NCI-H1092 (cell line): Measurements from ENCODE around the gene CA4.
"Not testable (repeated sequence)": the region's sequence is repeated elsewhere in the genome, so short reads cannot be mapped to it uniquely, and the experiment has no call there.

Experiments
- DNase-seq: peaks from one replicate; lab custom pipeline; 2025; lab: John Stamatoyannopoulos, UW

CA4 gene

DNA sequence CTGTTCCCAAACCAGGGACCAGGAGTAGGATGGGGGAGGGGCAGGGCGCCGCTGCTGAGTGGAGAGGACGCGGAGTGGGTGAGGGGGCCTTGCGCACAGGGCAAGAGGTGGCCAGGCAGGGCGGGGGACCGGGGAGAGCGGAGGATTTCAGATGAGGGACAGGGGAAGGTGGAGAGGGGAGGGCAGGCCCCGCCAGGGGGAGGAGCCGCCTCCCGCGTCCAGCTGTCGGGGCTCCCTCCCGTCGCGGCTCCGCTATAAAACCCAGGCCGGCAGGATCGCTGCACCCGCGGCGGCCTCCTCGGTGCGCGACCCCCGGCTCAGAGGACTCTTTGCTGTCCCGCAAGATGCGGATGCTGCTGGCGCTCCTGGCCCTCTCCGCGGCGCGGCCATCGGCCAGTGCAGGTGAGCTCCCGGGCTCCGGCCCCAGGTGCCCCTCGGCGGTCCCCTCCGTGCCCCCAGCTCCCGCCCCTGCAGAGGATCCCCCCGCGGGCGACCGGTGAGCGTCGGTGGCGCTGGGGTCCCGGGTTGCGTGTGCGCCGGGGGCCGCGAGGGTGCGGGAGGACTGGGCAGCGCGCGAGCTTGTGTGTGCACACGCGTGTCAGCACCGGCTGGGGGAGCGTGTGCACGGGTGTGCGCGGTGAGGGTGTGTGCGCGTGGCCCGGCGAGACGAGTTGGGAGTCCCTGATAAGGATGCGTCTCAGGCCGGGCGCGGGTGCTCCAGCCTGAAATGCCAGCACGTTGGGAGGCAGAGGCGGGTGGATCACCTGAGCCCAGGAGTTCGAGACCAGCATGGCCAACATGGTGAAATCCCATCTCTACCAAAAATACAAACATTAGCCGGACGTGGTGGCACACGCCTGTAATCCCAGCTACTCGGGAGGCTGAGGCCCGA is at the start of gene CA4:
Gene CA4 (plus strand): TSS at position 283 of the 892 bp plus-strand sequence. CDS start 62 bp downstream, at position 345.
- DNase-seq: no peak

DNA sequence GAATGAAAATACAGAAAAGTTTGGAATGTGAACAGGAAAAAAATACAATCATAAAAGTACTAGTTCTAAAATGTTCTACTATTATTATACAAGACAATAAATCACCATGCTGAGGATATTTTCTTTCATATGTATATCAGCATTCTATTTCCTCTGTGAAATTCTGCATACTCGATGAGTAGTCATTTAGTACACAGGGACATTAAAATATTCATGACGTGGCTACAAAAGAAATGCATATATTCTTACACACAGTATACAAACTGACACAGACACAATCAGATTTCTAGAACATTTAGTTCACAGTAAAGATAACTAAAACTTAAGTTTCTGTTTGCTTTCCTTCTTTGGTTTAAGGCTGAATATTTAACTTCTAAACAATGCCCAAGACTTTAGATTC is 49.2 kb upstream of the CA4 start:
- not testable (repeated sequence) for DNase-seq

DNA sequence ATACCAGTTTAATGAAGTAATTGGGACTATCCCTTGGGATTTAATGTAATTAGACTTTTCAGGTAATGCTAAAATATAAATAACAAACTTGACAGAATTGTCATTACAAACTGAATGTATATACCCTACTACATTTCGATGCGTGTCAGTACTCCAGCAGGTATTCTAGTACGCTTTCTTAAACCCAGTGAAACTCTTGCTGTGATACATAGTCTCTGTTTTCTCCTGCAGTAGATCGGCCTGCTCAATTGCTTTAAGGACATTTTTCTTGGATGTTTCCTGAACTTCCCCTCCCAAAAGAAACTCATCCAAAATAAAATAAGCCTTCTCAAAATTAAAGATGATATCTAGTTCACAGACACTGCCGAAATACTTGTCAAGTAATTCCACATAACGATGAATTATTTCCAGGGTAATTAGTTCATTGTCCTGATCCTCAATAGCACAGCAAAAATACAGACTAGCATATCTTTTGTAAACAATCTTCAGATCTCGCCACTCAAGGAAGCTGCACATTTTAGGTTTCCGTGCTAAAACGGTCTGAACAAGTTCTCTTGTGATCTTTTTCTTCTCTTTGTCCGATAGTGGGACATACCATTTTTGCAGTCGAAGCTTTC is 47.6 kb upstream of the CA4 start:
- not testable (repeated sequence) for DNase-seq

DNA sequence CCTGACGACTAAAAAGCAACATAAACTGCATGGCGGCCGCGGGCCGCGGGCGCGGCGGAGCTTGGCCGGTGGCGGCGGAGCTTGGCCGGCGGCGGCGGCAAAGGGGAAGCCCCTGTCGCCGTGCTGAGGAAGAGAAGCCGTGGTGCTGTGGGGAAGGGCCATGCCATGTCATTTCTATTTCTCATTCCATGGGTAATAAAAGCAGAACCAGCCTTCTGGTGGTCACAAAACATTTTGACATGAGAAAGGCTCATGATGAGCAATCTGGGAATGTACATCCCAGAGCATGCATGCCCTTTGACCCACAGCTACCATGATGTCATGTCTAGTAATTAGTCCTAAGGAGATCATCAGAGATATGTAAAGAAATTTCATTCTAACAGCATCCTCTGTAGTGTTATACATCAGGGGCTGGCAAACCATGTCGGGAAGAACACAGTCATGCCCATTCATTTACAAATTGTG is 47.1 kb upstream of the CA4 start:
- no peak for DNase-seq

DNA sequence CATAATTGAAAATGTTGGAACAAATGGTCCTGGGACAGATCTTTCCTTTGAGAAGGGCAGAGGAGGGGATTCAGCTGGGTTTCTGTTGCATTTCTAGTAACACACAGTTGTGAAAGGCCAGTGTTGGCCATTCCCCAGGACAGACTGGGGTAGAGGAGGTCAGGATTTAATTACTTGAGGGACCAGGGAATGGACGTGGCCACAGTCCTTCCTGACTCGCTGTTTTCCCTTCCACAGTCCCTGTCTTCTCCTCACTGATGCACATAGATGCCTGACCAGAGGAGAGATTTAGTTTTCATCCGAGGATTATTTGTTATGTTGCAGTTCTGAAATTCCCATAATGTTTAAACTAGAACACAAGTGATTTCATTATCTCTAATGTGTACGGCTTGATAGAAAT is 45.8 kb upstream of the CA4 start:
- no peak for DNase-seq

DNA sequence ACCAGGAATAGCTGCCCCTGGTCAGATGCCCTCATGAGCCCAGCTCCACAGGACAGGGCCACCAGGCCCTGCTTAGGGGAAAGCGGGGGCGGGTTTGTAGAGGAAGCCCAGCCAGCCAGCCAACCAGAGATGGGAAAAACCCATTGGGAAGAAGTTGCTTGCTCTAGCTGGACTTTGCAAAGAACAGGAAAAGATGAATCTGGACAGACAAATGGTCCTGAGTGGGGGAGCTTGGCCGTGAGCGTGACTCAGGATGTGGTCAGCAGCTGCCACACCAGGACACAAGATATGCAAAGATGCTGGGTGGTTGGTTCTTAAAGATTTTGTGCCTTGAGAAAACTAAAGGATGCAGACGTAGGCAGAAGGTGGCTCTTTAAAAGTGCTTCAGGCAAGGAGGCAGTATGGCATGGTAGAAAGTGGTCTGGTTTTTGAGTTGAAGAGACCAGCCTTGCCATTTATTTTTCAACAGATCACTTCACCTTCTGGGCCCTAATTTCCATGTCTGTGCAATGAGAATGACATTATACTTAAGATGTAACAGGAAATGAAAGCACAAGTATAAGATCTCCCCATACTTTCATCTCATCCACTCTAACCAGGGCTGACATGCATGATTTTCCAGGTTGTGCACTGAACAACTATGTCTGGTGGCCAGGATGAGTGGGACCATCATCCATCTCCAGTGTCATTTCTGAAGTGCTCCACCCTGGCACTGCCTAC is 43.3 kb upstream of the CA4 start:
- no peak for DNase-seq

DNA sequence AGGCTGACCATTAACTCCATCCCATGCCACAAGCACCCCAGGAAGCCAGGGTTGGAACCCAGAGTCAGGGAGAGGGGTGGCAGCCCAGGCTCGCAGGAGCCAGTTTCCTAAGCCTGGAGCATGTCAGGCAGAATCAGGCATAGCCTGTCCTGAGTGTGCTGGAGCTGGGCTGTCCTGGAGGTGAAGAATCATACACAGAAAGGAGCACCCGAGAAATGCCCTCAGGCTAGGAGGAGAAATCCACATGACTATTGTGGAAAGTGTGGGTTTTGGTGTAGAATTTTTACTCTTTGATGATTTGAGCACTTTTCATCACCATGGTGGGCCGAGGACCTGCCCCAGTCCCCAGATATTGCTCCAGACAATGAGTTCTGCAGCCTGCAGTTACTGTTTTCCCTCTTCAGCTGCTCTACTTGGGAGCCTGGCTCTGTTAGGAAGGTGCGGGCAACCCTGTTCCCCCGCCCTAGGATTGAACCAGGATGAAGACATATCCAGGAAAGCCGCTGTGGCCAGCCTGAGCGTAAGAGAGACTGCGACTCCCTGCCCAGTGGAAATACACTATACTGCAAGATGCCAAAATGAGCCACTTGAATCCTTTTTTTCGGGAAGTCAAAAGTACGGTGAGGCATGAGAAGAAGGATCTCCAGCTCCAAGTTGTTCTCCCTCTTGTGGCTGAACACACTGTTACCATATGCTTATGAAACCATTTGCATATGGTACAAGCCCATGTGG is 42.1 kb upstream of the CA4 start:
- DNase-seq: no peak

DNA sequence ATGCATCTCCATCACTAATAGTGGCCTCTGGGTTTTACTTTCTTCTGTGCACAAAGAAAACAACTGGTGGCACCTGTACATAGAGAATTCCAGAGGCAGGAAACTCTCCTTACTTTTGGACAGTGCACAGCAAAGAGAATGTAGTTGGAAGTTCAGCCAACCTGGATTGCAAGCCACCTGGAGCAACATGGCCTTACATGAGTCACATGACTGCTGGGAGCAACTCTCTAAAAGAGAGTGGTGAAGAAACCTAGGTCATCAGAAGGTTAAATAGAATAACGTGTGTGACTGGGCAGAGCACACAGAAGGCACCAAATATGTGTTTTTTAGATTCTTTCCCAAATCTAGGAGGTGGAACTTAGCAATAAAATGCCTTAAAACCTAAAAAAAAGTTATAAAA is 41.5 kb upstream of the CA4 start:
- not testable (repeated sequence) for DNase-seq

DNA sequence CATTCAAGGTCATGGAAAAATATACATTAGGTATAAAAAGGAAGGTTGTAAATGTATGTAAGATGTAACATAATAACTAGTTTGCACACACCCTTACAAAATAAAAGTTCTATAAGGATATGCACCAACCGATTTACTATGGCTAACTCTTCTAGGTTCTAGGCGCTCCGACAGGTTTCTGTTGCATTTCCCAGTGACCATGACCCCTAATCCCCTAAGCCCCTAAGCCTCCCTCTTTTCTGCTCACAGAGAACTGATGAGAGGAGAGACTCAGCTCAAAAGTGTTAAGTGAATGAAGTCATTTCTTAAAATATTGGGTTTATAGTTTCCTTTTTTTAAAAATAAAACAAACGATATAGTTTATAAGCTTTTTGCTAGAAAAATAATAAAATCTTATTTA is 41.1 kb upstream of the CA4 start:
- no peak for DNase-seq

DNA sequence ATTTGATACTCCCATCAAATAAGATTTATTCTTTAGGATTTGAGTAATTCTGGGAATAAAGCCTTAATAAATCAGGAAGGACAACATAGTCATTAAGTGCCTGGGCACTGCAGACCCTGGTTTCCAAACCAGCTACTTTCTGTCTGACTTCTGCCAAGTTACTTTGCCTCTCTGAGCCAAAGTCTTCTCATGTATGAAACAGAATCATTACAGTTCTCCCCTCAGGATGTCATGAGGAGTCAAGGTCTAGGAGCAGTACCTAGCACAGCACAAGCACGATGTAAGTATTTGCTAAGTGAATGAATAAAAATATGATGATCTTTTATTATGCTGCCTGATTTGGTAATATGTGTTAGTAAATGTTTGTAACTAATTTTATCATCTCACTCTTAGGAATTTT is 40.6 kb upstream of the CA4 start:
- DNase-seq: no peak

DNA sequence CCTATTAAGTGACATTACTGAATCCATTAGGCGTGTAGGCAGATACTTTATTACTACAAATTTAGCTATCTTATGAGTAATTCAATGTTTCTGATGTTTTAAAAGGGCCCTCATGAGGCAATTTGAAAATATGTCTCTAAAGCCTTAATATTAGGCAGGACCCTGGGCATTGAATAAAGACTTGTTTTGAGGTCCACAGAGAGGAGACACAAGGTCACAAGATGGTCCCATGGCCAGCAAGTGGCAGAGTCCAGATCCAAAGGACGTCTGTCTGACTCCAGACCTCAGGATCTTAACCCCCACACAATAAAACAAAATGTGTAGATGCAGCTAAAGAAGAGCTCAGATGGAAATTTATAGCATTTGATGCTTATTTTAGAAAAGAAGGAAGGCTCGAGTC is 39.2 kb upstream of the CA4 start:
- no peak for DNase-seq

DNA sequence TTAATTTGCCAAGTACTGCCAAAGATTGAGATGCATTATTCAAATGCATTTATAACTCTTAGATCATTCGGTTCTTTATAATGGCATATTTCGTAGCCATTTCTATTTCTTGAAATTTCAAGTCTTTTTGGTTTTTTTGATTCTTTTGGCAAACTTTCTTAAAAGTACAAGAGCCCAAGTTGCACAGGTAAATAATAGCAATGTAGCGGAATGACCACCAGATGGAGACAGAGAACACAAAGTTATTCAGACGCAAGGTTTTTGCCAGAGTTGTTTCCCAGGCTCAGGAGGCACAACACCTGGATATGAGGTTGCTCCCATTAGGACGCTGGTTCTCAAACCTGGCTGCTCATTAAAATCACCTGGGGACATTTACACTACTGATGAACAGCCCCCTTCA is 38.1 kb upstream of the CA4 start:
- not testable (repeated sequence) for DNase-seq

DNA sequence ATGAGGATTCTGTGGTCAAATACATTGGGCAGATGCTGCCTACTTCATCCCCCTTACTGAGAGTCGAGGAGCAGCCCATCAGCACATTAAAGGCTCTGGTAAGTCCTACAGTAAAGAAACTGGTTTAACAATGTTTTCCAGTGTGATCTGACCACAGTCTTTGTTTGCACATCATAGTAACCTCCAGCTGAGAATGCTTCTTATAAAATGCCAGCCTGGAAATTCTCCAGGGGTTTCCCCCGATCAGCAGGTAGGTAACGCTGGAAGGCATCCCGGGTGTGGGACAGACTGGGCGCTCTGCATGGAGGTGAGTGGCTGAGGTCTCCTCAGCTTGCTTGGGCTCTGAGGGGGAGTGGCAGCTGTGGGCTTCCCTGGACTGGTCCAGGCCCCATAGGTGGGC is 34.4 kb upstream of the CA4 start:
- not testable (repeated sequence) for DNase-seq

DNA sequence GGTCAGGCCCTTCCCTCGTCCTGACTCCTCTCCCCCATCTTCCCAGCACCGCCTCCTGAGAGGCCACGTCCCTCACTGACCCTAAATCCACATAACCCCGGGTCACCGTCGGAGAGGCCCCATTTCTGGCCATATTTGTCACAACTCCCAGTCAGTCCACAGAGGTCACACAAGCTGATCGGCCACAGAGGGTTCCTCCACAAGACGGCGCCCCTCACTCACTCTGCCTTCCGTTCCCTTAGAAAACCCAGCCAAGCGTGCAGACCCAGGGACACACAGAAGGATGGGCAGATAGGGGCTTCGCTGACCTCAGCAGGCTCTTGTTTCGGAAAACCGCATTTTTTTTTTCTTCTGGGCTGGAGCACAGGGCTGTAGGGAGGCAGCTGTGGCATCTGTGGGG is 33.6 kb upstream of the CA4 start:
- DNase-seq: not testable (repeated sequence)

DNA sequence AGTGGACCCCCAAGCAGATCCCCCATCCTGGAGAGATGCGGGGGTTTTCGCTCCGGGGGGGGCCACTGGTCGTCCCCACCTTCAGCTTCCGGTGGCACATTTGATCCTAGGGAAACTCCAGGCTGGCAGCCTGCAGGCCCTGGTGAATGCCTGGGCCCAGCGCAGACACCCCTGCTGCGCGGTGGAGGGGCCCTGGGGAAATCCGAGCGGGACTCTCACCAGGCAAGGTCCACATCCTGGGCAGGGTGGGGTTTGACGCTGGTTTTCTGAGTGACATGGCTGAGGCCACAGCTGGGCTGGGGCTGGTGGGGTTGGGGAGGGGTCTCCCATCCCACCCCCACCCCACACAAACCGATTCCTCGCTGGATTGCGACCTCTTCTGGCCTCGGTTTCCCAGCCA is 30.6 kb upstream of the CA4 start:
- not testable (repeated sequence) for DNase-seq

DNA sequence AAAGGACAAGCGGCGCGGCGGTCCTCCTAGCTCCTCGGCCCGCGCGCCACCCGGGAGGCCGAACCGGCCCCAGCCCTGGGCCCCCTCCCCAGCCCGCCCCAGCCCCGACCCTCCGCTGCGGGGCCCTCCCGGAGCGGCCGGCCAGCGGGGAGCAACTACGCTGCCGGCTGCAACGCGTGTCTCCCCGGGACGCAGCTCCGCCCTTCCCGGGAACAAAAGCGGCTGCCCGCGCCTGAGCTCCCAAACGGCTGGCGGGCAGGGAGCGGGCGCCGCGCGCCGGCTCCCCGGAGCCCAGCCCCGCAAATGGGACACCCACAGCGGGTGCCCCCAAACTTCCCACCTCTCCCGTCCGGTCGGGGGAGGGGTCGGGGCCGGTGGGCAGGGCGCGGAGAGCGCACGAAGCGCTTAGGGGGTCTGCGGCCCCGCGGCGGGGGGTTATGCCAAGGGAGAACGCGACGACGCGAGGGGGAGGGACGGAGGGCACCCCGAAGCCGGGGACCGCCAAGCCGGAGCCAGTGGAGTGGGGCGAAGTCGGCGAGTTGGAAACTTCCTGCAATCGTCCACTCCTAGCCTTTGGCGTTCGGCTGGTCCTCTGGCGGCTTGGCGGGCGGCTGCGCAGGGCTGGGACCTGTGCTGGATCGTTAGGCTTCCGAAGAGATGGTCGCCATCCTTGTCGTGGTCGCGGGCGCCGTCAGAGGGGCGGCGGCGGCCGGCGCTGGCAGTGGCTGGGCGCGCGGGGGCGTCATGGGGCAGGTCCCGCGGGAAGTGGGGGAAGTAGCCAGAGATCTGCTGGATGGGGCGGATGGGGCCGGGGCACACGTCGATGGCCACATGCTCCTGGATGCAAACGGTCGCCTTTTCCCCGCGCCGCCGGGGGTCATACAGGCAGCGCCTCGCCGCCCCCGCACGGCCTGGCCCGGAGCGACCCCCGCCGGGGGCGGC is 29.7 kb upstream of the CA4 start:
- not testable (repeated sequence) for DNase-seq

DNA sequence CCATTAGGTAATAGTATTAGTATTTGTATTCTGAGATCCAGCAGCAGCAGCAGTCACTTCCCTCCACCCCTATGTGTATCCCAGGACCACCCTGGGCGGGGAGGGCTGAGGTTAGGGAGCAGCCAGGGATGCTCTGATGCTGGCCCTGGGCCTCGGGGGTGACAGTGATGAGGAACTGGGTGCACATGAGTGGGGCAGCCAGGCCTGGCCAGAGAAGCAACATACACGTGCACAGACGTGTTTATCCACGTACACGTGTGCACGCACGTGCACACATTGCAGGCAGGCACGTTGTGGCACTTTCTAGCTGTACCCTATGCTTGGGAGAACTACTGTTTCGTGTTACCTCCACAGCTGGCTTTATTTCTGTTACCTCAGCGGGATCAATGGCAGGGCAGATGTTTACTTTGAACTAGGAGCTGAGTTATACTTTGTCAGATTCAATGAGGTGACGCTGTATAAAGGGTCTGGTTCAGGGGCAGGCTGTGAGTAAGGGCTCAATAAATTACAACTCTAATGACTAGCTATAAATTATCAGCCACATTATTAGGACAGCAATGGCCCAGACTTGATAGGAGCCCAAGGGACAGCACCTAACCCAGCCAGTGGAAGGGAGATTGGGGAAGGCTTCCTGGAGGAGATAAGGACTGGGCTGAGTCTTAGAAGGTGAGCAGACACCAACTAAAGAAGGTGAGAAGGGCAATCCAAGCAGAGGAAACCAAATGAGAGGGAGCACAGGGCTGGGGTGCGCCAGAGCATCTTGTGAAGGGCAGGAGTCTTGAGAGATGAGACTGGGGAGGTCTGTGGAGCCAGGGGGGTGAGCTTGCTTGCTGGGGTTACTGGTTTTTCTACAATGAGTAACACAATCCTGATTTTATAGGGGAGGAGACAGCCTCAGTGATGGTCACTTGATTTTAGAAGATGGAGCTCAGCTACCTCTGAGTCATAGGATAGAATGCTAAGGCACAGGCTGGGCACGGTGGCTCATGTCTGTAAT is 22.4 kb upstream of the CA4 start:
- DNase-seq: no peak

DNA sequence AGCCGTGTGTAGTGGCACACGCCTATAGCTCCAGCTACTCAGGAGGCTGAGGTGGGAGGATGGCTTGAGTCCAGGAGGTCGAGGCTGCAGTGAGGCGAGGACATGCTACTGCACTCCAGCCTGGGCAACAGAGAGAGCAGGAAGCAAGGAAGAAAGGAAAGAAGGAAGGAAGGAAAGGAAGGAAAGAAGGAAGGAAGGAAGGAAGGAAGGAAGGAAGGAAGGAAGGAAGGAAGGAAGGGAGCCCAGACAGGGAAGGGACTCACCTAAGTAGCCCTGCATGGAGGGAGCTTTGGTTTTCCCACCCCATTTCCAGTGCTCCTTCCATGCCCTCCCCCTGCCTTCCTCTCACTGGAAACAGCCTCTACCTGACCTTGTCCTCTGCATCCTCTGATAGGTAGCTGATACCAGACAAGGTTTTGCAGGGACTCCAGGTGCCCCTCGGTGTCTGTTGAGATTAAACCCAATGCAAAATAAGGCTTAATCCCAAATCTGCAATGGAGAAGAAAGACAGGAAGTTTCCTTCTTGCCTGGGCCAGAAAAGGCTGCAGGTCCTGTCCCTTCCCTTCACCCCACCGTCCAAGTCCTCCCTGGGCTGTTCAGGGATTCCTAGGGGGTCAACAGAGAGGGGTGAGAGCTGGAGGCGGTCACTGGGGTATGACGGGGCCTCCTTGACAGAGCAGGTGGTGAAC is 21.5 kb upstream of the CA4 start:
- no peak for DNase-seq

DNA sequence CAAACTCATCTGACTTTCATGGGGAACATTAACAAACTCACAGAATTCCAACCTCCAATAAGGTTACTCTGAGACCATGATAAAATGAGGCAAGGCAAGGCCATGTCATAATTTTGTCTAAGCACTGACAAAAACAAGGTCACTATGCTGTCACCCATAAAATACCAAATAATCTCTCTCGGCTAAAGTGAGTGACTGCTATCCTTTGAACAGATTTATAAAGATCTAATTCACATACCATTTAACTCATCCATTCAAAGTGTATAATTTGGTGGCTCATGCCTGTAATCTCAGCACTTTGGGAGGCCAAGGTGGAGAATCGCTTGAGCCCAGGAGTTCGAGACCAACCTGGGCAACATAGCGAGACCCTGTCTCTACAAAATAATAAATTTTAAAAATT is 20.6 kb upstream of the CA4 start:
- DNase-seq: no peak
